ENCODE data around the gene POT1. TPM values are rescaled to one million over a fixed set of nuclear protein-coding genes. Genes with fewer than 3 reads are reported as not detected.

POT1 gene
- total and polyA plus RNA-seq, 5 donors, result 8.9 to 23.4 (median 14.3) TPM

DNA sequence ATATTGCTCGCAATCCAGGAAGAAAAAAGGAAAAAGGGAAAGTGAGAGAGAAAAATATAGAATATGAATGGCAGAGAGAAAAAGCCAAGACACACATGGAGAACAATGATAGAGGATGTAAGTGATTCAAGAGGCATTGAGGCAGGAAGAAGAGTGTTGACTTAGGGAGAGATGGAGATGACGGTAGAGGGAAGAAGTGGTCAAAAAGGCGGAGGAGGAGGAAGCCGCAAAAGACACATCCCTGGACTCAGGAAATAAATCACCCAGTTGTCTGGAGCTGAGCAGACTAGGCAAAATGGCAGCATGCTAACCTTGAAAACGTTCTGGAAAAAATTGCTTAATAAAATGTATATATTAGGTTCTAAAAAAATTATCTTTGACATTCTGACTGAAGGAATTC lies 146.4 kb downstream of the POT1 start:
- Histone ChIP-seq H3K9me3 (ENCODE audit: control insufficient read depth, low read length) (no peaks in the 10 kb centered on the region), H3K4me1 (ENCODE audit: control insufficient read depth, insufficient read depth, low read length) (no peaks in the 10 kb centered on the region), H3K4me3 (ENCODE audit: low read length) (no peak overlapping the region), H3K27me3 (ENCODE audit: control insufficient read depth, insufficient read depth) (no peaks in the 10 kb centered on the region), H3K27ac (ENCODE audit: low read length) (no peak overlapping the region)
- intact Hi-C loops (cut with DNase I), result loop anchor here in 2 of 4 donors (5.0 to 10.0 kb wide), 2 partner anchors 611 to 618 kb away; no protein-coding TSS in a partner anchor
- ATAC-seq (no peak), DNase-seq (no peak)
- 64% methylated on average over 5 of the region's 5 CpGs for WGBS

DNA sequence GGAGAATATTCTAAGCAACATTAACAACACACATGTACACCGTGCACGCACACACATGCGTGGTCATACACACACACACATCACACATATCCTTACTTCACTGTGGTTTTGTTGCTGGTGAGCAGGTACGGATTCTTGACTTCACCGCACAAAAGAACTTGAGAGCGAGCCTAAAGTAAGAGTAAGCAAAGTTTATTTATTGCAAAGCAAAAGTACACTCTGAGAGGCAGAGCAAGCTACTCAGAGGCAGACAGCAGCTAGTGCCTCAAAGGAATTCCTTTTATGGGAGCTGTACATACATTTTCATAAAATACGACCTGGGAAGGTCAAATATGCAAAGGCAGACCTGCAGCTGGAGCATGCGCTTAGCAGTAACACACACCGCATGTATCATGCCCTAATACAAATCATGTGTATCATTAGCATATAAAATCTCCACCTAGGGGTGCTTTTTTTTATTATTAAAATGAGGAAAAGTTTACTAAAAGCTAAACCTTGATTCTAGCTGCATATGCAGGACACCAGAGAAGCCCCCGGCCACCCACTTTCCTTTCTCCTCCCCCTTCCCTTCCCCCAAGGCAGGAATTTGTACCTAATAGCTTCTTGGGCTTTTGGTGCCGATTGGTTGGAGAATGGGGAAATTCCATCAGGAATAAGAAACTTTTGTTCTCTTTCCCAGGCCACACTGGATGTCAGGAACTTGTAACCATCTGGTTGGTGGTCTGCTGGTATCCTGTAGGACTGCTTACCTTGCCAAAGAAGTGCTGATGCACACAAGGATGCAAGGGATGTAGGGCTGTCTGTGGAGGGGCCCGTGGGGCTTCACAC lies 147.5 kb downstream of the POT1 start:
- Histone ChIP-seq H3K27ac (ENCODE audit: low read length) (no peak overlapping the region), H3K4me3 (ENCODE audit: low read length) (no peak overlapping the region), H3K4me1 (ENCODE audit: control insufficient read depth, insufficient read depth, low read length) (no peaks in the 10 kb centered on the region), H3K27me3 (ENCODE audit: control insufficient read depth, insufficient read depth) (no peaks in the 10 kb centered on the region), H3K9me3 (ENCODE audit: control insufficient read depth, low read length) (no peaks in the 10 kb centered on the region)
- 81% methylated on average over 12 of the region's 12 CpGs for WGBS
- DNase-seq (no peak), ATAC-seq (no peak)
- intact Hi-C loops (cut with DNase I), result loop anchor here in 2 of 4 donors (5.0 to 10.0 kb wide), 2 partner anchors 610 to 617 kb away; no protein-coding TSS in a partner anchor

DNA sequence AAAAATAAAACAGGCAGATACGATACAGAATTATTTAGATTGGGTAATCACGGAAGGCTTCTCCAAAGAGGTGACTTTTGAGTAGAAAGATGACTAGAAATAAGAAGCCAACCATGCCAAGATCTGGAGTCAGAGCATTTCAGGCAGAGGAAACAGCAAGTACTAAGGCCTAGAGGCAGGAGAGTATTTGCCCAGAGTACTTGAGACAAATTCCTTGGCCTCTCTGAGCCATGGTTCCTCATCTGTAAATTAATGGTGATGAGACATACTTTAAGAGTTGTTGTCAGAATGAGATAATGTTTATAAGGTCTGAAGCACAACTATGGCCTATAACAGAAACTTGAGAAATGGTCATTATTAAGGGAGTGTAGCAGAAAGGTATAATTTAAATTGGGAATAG lies 148.2 kb downstream of the POT1 start:
- ATAC-seq, result no peak
- DNase-seq, result no peak
- intact Hi-C loops (cut with DNase I), result loop anchor here in 2 of 4 donors (5.0 to 10.0 kb wide), 2 partner anchors 609 to 617 kb away; no protein-coding TSS in a partner anchor

DNA sequence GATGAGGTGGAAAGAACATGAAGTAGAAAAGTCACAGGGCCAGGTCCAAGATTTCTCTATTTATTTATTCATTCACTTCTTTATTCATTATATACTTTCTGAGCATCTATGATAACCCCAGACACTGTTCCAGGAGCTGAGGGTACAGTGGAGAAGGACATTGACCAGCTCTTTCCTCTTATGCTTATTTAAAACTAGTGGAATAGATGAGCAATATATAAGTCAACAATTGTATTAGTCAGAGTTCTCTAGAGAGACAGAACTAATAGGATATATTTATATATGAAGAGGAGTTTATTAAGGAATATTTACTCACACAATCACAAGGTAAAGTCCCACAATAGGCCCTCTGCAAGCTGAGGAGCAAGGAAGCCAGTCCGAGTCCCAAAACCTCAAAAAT lies 149.0 kb downstream of the POT1 start:
- intact Hi-C loops (cut with DNase I), result loop anchor here in 2 of 4 donors (5.0 to 10.0 kb wide), 2 partner anchors 608 to 616 kb away; no protein-coding TSS in a partner anchor
- Histone ChIP-seq H3K4me3 (ENCODE audit: low read length) (no peak overlapping the region), H3K9me3 (ENCODE audit: control insufficient read depth, low read length) (no peaks in the 10 kb centered on the region), H3K4me1 (ENCODE audit: control insufficient read depth, insufficient read depth, low read length) (no peaks in the 10 kb centered on the region), H3K27ac (ENCODE audit: low read length) (no peak overlapping the region), H3K27me3 (ENCODE audit: control insufficient read depth, insufficient read depth) (no peaks in the 10 kb centered on the region)
- ATAC-seq, result no peak
- WGBS, result 87% methylated on average over 1 of the region's 1 CpG
- DNase-seq, result no peak

More for the DNA sequence above, 148.2 kb downstream of the POT1 start:
- H3K27me3 ChIP-seq (ENCODE audit: control insufficient read depth, insufficient read depth), result no peaks in the 10 kb centered on the region
- H3K27ac ChIP-seq (ENCODE audit: low read length), result no peak overlapping the region
- no peak overlapping the region for H3K4me3 ChIP-seq (ENCODE audit: low read length)
- H3K9me3 ChIP-seq (ENCODE audit: control insufficient read depth, low read length), result no peaks in the 10 kb centered on the region
- WGBS, result 94% methylated on average over 2 of the region's 2 CpGs
- no peaks in the 10 kb centered on the region for H3K4me1 ChIP-seq (ENCODE audit: control insufficient read depth, insufficient read depth, low read length)

GRCh38 chr7:124780056-124780455 lies 149.6 kb downstream of the POT1 start:
- intact Hi-C loops (cut with DNase I), result loop anchor here in 2 of 4 donors (5.0 to 10.0 kb wide), 2 partner anchors 608 to 615 kb away; no protein-coding TSS in a partner anchor
- DNase-seq, result no peak
- H3K4me1 ChIP-seq (ENCODE audit: control insufficient read depth, insufficient read depth, low read length), result no peaks in the 10 kb centered on the region
- H3K27ac ChIP-seq (ENCODE audit: low read length), result no peak overlapping the region
- ATAC-seq, result no peak
- H3K27me3 ChIP-seq (ENCODE audit: control insufficient read depth, insufficient read depth), result no peaks in the 10 kb centered on the region
- H3K9me3 ChIP-seq (ENCODE audit: control insufficient read depth, low read length), result no peaks in the 10 kb centered on the region
- H3K4me3 ChIP-seq (ENCODE audit: low read length), result no peak overlapping the region

DNA sequence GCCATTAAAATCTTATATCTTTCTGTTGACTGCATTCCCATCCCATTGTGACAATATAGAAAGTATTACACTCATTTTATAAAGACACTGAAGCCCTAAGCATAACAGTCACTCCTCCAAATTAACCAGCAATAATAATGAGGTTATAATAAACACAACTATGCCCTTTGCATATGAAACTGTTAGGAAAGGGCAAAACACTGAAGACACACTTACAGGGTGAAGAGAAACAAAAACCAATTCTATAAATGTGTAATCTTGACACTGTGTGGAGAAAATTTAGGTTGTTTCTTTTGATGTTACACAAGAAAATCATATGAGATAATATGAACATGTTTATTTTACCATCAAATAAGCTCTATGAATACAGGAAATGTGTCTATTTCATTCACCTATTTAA lies 150.0 kb downstream of the POT1 start:
- ATAC-seq, result no peak
- no peaks in the 10 kb centered on the region for H3K4me1 ChIP-seq (ENCODE audit: control insufficient read depth, insufficient read depth, low read length)
- H3K9me3 ChIP-seq (ENCODE audit: control insufficient read depth, low read length), result no peaks in the 10 kb centered on the region
- no peak overlapping the region for H3K27ac ChIP-seq (ENCODE audit: low read length)
- no peak for DNase-seq
- no peaks in the 10 kb centered on the region for H3K27me3 ChIP-seq (ENCODE audit: control insufficient read depth, insufficient read depth)
- intact Hi-C loops (cut with DNase I), result loop anchor here in 2 of 4 donors (5.0 to 10.0 kb wide), 2 partner anchors 607 to 615 kb away; no protein-coding TSS in a partner anchor
- H3K4me3 ChIP-seq (ENCODE audit: low read length), result no peak overlapping the region

GRCh38 chr7:124779194-124779593 lies 150.4 kb downstream of the POT1 start:
- H3K27me3 ChIP-seq (ENCODE audit: control insufficient read depth, insufficient read depth), result no peaks in the 10 kb centered on the region
- H3K4me1 ChIP-seq (ENCODE audit: control insufficient read depth, insufficient read depth, low read length), result no peaks in the 10 kb centered on the region
- 58% methylated on average over 3 of the region's 3 CpGs for WGBS
- H3K4me3 ChIP-seq (ENCODE audit: low read length), result no peak overlapping the region
- DNase-seq (no peak), ATAC-seq (no peak)
- no peaks in the 10 kb centered on the region for H3K9me3 ChIP-seq (ENCODE audit: control insufficient read depth, low read length)
- no peak overlapping the region for H3K27ac ChIP-seq (ENCODE audit: low read length)
- intact Hi-C loops (cut with DNase I), result no loop called here

GRCh38 chr7:124777268-124777667 lies 152.4 kb downstream of the POT1 start:
- Histone ChIP-seq H3K9me3 (ENCODE audit: control insufficient read depth, low read length) (no peaks in the 10 kb centered on the region), H3K27ac (ENCODE audit: low read length) (no peak overlapping the region), H3K4me3 (ENCODE audit: low read length) (no peak overlapping the region), H3K27me3 (ENCODE audit: control insufficient read depth, insufficient read depth) (no peaks in the 10 kb centered on the region), H3K4me1 (ENCODE audit: control insufficient read depth, insufficient read depth, low read length) (no peaks in the 10 kb centered on the region)
- 60% methylated on average over 2 of the region's 2 CpGs for WGBS
- ATAC-seq (no peak), DNase-seq (no peak)
- intact Hi-C loops (cut with DNase I), result no loop called here

DNA sequence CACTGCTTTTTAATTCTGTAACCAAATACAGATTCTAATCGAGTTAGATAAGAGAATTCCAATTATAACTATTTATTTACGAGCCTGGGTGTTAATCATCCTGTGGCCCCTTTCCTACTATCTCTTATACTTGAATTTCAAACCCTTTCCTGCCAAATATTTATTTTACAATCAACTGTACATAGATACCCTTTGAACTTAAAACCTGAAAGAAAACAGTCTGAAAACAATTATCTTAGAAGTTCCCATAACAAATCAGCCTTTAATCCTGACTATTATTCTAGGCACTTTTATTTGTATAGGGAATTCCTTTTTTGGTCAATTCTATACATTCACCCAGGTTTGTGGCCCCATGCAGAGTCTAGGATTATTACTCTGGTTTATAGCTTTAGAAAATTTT lies 153.5 kb downstream of the POT1 start:
- Histone ChIP-seq H3K27ac (ENCODE audit: low read length) (no peak overlapping the region), H3K27me3 (ENCODE audit: control insufficient read depth, insufficient read depth) (no peaks in the 10 kb centered on the region), H3K9me3 (ENCODE audit: control insufficient read depth, low read length) (no peaks in the 10 kb centered on the region), H3K4me1 (ENCODE audit: control insufficient read depth, insufficient read depth, low read length) (no peaks in the 10 kb centered on the region), H3K4me3 (ENCODE audit: low read length) (no peak overlapping the region)
- 33% methylated on average over 2 of the region's 2 CpGs for WGBS
- ATAC-seq, result no peak
- DNase-seq, result no peak
- intact Hi-C loops (cut with DNase I), result no loop called here

DNA sequence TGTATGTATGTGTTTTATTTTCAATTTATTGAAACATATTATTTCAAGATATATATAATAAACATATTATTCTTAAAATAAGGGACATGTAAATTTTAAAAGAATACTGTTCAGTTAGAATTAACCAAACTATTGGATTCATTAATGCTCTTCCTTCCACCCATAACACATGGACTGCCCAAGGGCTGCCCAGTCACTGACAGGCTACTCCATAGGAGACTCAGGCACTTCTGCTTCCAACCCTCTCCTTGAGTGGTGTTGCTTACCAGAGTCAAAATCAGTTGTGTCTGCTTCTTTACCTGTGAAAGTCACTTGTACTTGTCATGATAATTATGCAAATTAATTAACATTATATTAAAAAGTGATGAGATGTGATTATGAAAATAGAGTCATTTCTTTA lies 154.2 kb downstream of the POT1 start:
- Histone ChIP-seq H3K4me3 (ENCODE audit: low read length) (no peak overlapping the region), H3K4me1 (ENCODE audit: control insufficient read depth, insufficient read depth, low read length) (no peaks in the 10 kb centered on the region), H3K27ac (ENCODE audit: low read length) (no peak overlapping the region), H3K27me3 (ENCODE audit: control insufficient read depth, insufficient read depth) (no peaks in the 10 kb centered on the region), H3K9me3 (ENCODE audit: control insufficient read depth, low read length) (no peaks in the 10 kb centered on the region)
- intact Hi-C loops (cut with DNase I), result no loop called here
- DNase-seq (no peak), ATAC-seq (no peak)

DNA sequence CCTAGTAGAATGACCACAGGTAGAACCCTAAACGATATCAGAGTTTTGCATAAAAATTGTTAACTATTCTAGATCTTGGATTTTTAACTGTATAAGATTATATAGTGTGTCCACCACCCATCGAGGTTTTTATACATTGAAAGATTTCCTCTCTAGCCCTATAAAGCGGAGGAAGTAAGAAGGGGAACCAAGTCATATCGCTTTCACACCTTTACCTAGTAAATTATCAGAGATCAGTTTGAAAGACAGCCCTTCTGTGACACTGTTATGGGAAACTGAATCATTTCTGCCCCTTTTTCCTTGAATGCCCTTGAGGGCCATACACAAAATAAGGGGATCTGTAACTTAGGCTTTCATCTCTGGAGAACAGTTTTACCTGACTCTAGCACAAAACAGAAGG lies 155.7 kb downstream of the POT1 start:
- Histone ChIP-seq H3K27ac (ENCODE audit: low read length) (no peak overlapping the region), H3K4me3 (ENCODE audit: low read length) (no peak overlapping the region), H3K4me1 (ENCODE audit: control insufficient read depth, insufficient read depth, low read length) (no peaks in the 10 kb centered on the region), H3K27me3 (ENCODE audit: control insufficient read depth, insufficient read depth) (no peaks in the 10 kb centered on the region), H3K9me3 (ENCODE audit: control insufficient read depth, low read length) (no peaks in the 10 kb centered on the region)
- no peak for DNase-seq
- intact Hi-C loops (cut with DNase I), result no loop called here
- 92% methylated on average over 4 of the region's 4 CpGs for WGBS
- no peak for ATAC-seq

Data from right cardiac atrium (tissue), 5 donors.